ENCODE data around the gene EMSY. TPM values are rescaled to one million over a fixed set of nuclear protein-coding genes. Genes with fewer than 3 reads are reported as not detected.

The EMSY gene
- polyA plus RNA-seq, 1 of the 3 experiments (the other 2 are of a cell fraction): 11.1 TPM

DNA sequence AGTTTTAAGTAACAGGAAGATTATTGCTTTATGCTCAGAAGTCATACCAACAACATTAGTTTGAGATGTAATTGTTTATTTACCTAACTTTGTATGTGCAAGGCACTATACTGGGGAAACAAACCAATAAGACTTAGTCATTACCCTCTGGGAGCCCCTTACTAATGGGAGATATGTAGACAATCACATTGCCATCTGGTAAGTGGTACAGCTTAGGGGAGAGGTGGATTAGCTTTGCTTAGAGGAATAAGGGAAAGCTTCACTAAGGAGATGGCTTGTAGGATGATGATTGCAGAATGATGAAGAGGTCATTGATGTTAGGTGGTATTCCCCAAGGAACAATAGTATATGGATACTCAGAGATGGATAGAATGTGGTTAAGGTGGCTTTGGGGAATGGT lies 17.5 kb downstream of the EMSY start:
- no peak overlapping the region for H2AFZ ChIP-seq (ENCODE audit: low read depth)
- CTCF ChIA-PET: interaction anchor here (1.2 kb wide), 1 partner anchor 16 kb away, joined by 3 read pairs; no protein-coding TSS in a partner anchor
- POLR2A ChIA-PET: no interaction called here

DNA sequence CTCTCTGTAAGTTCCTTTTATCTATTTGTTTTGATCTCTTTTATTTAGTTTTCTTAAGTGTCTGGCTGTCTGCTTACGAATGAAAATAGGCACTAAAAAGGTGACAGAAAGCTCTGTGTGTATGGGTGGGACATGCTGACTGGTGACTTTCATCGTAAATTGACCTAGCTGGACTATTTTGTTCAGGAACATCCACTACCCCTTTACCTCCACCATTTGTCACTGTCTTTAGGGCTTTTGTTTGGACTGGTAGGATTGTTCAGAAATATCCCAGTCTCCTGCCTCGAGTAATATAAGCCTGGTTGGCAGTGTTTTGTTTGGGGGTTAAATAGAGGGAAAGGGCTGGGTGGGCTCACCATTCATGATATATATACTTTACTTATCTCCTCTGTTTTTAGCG lies 20.9 kb downstream of the EMSY start:
- H3K9me2 ChIP-seq: no peaks in the 10 kb centered on the region
- H4K20me1 ChIP-seq (ENCODE audit: insufficient read depth): no peaks in the 10 kb centered on the region
- no peak overlapping the region for H3K9ac ChIP-seq
- H3K36me3 ChIP-seq (replicated peaks in 1 of 2; ENCODE audit: control insufficient read depth in 1 of 2, insufficient read depth in 2 of 2, low read length in 1 of 2): peaks cover 26 to 39% of the 10 kb centered on the region in 2 experiments
- H3K27ac ChIP-seq (ENCODE audit: low read depth in 2 of 2, low read length in 1 of 2): no peak overlapping the region
- no peak for TF ChIP-seq JUND (IDR thresholded peaks at IDR 0.05)
- TF ChIP-seq RFX5 (IDR thresholded peaks at IDR 0.05; ENCODE audit: low read length): no peak
- TF ChIP-seq, protein P1, sequence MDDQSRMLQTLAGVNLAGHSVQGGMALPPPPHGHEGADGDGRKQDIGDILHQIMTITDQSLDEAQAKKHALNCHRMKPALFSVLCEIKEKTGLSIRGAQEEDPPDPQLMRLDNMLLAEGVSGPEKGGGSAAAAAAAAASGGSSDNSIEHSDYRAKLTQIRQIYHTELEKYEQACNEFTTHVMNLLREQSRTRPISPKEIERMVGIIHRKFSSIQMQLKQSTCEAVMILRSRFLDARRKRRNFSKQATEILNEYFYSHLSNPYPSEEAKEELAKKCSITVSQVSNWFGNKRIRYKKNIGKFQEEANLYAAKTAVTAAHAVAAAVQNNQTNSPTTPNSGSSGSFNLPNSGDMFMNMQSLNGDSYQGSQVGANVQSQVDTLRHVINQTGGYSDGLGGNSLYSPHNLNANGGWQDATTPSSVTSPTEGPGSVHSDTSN (IDR thresholded peaks at IDR 0.05): no peak
- no peak for TF ChIP-seq POLR2AphosphoS5 (IDR thresholded peaks at IDR 0.05; ENCODE audit: low read depth, low read length)
- no peak for TF ChIP-seq YY1 (IDR thresholded peaks at IDR 0.05; ENCODE audit: low read depth)
- TF ChIP-seq EP300 (IDR thresholded peaks at IDR 0.05; ENCODE audit: borderline replicate concordance in 1 of 2, low read depth in 1 of 2, low read length in 1 of 2): no peak
- TF ChIP-seq RCOR1 (IDR thresholded peaks at IDR 0.05; ENCODE audit: low read length): no peak
- TF ChIP-seq, protein P2, sequence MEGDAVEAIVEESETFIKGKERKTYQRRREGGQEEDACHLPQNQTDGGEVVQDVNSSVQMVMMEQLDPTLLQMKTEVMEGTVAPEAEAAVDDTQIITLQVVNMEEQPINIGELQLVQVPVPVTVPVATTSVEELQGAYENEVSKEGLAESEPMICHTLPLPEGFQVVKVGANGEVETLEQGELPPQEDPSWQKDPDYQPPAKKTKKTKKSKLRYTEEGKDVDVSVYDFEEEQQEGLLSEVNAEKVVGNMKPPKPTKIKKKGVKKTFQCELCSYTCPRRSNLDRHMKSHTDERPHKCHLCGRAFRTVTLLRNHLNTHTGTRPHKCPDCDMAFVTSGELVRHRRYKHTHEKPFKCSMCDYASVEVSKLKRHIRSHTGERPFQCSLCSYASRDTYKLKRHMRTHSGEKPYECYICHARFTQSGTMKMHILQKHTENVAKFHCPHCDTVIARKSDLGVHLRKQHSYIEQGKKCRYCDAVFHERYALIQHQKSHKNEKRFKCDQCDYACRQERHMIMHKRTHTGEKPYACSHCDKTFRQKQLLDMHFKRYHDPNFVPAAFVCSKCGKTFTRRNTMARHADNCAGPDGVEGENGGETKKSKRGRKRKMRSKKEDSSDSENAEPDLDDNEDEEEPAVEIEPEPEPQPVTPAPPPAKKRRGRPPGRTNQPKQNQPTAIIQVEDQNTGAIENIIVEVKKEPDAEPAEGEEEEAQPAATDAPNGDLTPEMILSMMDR (IDR thresholded peaks at IDR 0.05): no peak
- no peak for TF ChIP-seq ELF1 (IDR thresholded peaks at IDR 0.05)
- no peak for TF ChIP-seq RXRA (IDR thresholded peaks at IDR 0.05; ENCODE audit: borderline replicate concordance, low read depth)
- no peak for TF ChIP-seq TCF12 (IDR thresholded peaks at IDR 0.05)
- TF ChIP-seq SIN3A (IDR thresholded peaks at IDR 0.05; ENCODE audit: borderline replicate concordance, low read depth, low read length): no peak
- TF ChIP-seq, protein P3, sequence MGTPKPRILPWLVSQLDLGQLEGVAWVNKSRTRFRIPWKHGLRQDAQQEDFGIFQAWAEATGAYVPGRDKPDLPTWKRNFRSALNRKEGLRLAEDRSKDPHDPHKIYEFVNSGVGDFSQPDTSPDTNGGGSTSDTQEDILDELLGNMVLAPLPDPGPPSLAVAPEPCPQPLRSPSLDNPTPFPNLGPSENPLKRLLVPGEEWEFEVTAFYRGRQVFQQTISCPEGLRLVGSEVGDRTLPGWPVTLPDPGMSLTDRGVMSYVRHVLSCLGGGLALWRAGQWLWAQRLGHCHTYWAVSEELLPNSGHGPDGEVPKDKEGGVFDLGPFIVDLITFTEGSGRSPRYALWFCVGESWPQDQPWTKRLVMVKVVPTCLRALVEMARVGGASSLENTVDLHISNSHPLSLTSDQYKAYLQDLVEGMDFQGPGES (IDR thresholded peaks at IDR 0.05; ENCODE audit: low read depth, low read length): no peak
- TF ChIP-seq SMC3 (IDR thresholded peaks at IDR 0.05; ENCODE audit: low read depth, low read length): no peak
- 92% methylated on average over 4 of the region's 4 CpGs for WGBS (ENCODE audit: low lambda C conversion rate)
- H3K4me1 ChIP-seq (ENCODE audit: control insufficient read depth in 1 of 2, insufficient read depth in 2 of 2, low read depth in 1 of 2, low read length in 1 of 2): no peaks in the 10 kb centered on the region; a peak in 1 of 4 replicates
- H3K4me3 ChIP-seq (ENCODE audit: low read depth in 2 of 2, low read length in 1 of 2): no peak overlapping the region
- ChIA-PET POLR2A (no interaction called here), CTCF (interaction anchor here (0.6 kb wide), 1 partner anchor 52 kb away, joined by 3 read pairs; no protein-coding TSS in a partner anchor)
- H3F3A ChIP-seq (replicated peaks; ENCODE audit: insufficient read depth): no peaks in the 10 kb centered on the region
- no peak for DNase-seq
- H3K27me3 ChIP-seq (ENCODE audit: insufficient read depth): no peaks in the 10 kb centered on the region
- H3K79me2 ChIP-seq (ENCODE audit: insufficient read depth): peaks cover 2% of the 10 kb centered on the region; the same call in 1 of the 2 replicates
- H2AFZ ChIP-seq (ENCODE audit: low read depth): no peak overlapping the region
- H3K4me2 ChIP-seq: no peak overlapping the region
- H3K9me3 ChIP-seq: no peaks in the 10 kb centered on the region

More for the DNA sequence above, 17.5 kb downstream of the EMSY start:
- Histone ChIP-seq H3F3A (replicated peaks; ENCODE audit: insufficient read depth) (no peaks in the 10 kb centered on the region), H3K27ac (ENCODE audit: low read depth in 2 of 2, low read length in 1 of 2) (no peak overlapping the region), H3K9me2 (no peaks in the 10 kb centered on the region), H3K27me3 (ENCODE audit: insufficient read depth) (no peaks in the 10 kb centered on the region), H3K4me1 (ENCODE audit: control insufficient read depth in 1 of 2, insufficient read depth in 2 of 2, low read depth in 1 of 2, low read length in 1 of 2) (no peaks in the 10 kb centered on the region), H3K4me2 (no peak overlapping the region), H3K9ac (no peak overlapping the region), H3K9me3 (no peaks in the 10 kb centered on the region), H4K20me1 (ENCODE audit: insufficient read depth) (no peaks in the 10 kb centered on the region; the same call in 1 of the 2 replicates), H3K4me3 (ENCODE audit: low read depth in 2 of 2, low read length in 1 of 2) (no peak overlapping the region), H3K79me2 (ENCODE audit: insufficient read depth) (peaks cover 5% of the 10 kb centered on the region; the same call in 1 of the 2 replicates), H3K36me3 (replicated peaks in 1 of 2; ENCODE audit: control insufficient read depth in 1 of 2, insufficient read depth in 2 of 2, low read length in 1 of 2) (peaks cover 44 to 56% of the 10 kb centered on the region in 2 experiments)
- TF ChIP-seq, protein P4, sequence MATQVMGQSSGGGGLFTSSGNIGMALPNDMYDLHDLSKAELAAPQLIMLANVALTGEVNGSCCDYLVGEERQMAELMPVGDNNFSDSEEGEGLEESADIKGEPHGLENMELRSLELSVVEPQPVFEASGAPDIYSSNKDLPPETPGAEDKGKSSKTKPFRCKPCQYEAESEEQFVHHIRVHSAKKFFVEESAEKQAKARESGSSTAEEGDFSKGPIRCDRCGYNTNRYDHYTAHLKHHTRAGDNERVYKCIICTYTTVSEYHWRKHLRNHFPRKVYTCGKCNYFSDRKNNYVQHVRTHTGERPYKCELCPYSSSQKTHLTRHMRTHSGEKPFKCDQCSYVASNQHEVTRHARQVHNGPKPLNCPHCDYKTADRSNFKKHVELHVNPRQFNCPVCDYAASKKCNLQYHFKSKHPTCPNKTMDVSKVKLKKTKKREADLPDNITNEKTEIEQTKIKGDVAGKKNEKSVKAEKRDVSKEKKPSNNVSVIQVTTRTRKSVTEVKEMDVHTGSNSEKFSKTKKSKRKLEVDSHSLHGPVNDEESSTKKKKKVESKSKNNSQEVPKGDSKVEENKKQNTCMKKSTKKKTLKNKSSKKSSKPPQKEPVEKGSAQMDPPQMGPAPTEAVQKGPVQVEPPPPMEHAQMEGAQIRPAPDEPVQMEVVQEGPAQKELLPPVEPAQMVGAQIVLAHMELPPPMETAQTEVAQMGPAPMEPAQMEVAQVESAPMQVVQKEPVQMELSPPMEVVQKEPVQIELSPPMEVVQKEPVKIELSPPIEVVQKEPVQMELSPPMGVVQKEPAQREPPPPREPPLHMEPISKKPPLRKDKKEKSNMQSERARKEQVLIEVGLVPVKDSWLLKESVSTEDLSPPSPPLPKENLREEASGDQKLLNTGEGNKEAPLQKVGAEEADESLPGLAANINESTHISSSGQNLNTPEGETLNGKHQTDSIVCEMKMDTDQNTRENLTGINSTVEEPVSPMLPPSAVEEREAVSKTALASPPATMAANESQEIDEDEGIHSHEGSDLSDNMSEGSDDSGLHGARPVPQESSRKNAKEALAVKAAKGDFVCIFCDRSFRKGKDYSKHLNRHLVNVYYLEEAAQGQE (IDR thresholded peaks at IDR 0.05; ENCODE audit: low read depth, low read length): no peak
- no peak for TF ChIP-seq FOXJ3 (CRISPR knock-in tag; IDR thresholded peaks at IDR 0.05)
- no peak for TF ChIP-seq NFIC (IDR thresholded peaks at IDR 0.05; ENCODE audit: borderline replicate concordance)
- TF ChIP-seq GABPA (IDR thresholded peaks at IDR 0.05; ENCODE audit: low read depth): no peak
- DNase-seq: no peak

Measured in SK-N-SH (cell line).